Inflammatory macrophage (primary cell): ENCODE measurements around the gene PODNL1.
"Not testable (repeated sequence)": the region's sequence is repeated elsewhere in the genome, so short reads cannot be mapped to it uniquely, and the experiment has no call there.

Experiments
- DNase-seq, 2 donors: peaks; one replicate each; pipeline ENCODE4 v3.0.0-alpha.2; 2020 to 2022

PODNL1 gene

GRCh38 chr19:13923194-13923987 lies 14.8 kb downstream of the PODNL1 start:
- no peak for DNase-seq

DNA sequence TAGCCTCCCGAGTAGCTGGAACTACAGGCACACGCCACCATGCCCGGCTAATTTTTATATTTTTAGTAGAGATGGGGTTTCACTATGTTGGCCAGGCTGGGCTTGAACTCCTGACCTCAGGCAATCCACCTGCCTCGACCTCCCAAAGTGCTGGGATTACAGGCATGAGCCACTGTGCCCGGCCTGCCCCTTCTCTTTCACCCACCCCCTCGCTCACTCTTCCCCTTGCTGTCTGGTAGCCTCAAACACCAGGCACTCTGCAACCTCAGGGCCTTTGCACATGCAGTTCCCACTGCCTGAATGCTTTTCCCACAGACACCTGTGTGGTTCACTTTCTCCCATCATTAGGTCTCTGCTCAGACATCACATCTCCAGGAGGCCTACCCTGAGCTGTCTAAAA lies 16.1 kb downstream of the PODNL1 start:
- DNase-seq, result not testable (repeated sequence)

DNA sequence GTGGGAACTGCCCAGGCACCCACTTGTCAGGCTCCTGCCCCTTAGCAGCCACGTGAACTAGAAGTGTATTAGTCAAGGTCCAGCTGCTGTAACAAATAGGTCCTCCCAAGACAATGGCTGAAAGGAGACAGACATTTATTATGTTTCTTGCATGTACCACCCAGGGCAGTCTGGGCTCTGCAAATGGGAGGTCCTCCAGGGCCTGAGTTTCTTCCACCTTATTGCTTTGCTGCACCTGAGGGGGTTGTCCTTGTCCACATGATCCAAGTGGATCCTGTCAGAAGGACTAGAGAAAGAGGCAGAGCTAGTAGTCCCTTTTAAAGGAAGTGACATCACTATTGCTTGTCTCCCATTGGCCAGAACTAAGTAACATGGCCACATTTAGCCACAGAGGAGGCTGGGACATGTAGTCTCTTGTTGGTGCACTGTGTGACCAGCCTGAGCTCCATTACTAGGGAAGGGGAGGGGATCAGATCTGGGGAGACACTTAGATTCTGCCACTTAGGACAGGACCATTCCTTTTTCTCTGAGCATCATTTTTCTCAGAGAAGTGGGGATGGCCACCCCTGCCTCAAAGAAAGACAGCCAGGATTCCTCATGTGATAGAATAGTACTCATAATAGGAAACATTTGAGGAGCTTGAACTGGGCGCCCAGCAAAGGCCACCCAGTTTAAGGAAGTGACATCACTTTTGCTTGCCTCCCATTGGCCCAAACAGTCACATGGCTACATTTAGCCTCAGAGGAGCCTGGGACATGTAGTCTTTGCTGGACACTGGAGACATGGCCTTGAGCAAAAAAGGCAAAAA lies 17.1 kb downstream of the PODNL1 start:
- peak; percentile 45 to 49 for DNase-seq

DNA sequence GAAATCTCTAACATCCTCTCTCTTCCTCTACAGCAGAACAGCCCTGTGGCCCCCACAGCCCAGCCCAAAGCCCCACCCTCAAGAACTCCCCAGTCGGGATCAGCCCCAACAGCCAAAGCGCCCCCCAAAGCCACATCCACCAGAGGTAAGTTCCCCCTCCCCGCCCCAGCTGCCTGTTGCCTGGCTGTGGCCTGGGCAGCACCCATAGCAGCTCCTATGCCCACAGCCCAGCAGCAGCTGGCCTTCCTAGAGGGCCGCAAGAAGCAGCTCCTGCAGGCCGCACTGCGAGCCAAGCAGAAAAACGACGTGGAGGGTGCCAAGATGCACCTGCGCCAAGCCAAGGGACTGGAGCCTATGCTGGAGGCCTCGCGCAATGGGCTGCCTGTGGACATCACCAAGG lies 17.7 kb downstream of the PODNL1 start:
- DNase-seq, result no peak

- DNase-seq, result no peak
These were observed 19.3 kb downstream of the PODNL1 start for GRCh38 chr19:13918726-13919411.

GRCh38 chr19:13917888-13918406 lies 20.3 kb downstream of the PODNL1 start:
- no peak for DNase-seq

GRCh38 chr19:13914777-13915176 lies 23.4 kb downstream of the PODNL1 start:
- DNase-seq, result no peak

GRCh38 chr19:13913352-13913751 lies 24.9 kb downstream of the PODNL1 start:
- DNase-seq, result no peak

DNA sequence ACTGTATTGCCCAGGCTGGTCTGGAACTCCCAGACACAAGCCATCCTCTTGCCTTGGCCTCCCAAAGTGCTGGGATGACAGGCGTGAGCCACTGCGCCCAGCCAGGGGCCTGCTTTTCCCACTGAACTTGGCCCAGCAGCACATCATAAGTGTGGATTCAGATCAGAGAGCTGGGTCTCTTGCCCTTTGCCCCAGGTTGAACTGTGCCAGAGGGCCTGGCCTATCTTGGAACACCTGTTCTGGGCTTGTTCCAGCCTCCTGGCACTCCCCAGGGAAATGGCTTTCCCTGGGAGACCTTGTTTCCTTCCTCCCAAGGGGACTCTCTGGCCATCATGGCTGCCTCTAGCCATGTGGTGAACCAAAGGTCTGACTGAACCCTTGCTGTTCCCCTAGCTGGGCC lies 28.8 kb downstream of the PODNL1 start:
- no peak for DNase-seq

DNA sequence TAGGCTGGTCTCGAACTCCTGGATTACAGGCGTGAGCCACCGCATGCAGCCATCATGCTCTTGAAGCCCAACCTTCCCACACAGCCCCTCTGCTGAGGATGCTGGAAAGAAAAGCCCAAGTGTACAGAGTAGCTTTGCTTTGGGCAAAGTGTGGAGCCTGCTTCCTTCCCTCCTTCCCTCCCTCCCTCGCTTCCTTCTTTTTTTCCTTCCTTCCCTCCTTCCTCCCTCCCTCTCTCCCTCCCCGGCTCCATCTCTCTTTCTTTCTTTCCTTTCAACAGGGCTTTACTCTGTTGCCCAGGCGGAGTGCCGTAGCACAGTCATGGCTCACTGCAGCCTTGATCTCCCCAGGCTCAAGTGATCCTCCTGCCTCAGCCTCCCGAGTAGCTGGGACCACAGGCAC lies 29.5 kb downstream of the PODNL1 start:
- no peak for DNase-seq

DNA sequence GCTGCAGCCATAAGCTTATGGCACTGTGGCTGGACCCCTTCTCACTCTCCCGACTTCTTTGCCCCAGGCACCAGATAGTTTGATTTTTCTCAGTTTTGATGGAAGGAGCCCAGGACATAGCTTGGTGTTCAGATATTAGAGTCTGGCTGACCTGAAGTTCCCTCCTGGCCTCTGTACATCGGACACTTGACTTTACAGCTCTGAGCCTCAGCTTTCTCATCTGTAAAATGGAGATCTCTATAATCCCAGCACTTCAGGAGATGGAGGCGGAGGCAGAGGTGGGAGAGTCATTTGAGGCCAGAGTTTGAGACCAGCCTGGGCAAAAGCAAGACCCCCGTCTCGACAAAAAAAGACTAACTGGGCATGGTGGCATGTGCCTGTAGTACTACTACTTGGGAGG lies 31.3 kb downstream of the PODNL1 start:
- no peak for DNase-seq

- peak; percentile 4 to 14 for DNase-seq
These were observed 31.7 kb downstream of the PODNL1 start for GRCh38 chr19:13906521-13906904.

GRCh38 chr19:13905634-13906520 lies 32.3 kb downstream of the PODNL1 start, which contains the start of the genes BRME1 and CC2D1A:
TSS of gene BRME1 (minus strand) at chr19:13906117. CDS start at chr19:13904892, 1,225 bp downstream.
TSS of gene CC2D1A (plus strand) at chr19:13906201. CDS start at chr19:13906442, 241 bp downstream.
- DNase-seq, result peak; percentile 89 to 94

GRCh38 chr19:13902993-13903555 lies 35.1 kb downstream of the PODNL1 start:
- peak; percentile 32 to 37 for DNase-seq

DNA sequence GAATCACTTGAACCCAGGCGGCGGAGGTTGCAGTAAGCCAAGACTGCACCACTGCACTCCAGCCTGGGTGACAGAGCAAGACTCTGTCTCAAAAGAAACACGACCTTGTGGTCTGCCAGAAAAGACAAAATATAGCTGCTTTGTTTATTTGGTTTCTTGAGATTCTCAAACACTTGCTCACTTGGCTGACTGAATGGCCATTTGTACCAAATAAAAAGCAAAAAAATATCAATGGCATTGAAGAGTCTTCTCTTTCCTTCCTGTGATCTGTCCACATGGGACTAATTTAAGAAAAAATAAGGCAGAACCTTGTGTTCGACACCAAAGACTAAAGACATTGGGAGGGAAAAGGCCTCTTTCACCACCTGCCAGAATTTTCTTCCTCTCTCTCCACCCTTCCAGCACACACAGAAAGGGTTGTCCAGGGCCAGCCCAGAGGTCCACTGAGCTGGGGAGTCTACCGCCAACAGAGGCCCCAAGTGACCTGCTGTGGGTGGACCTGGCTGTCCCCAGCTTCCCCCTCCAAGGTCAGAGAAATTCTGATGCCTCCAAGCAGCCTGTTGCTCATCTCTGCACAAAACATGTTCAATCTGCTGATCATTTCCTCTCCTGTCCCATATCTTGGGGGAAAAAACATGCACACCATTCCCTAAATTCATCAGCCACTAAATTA lies 38.2 kb downstream of the PODNL1 start:
- DNase-seq, result peak in 1 of 2 donors; percentile 9

- DNase-seq, result no peak
These were observed 38.8 kb downstream of the PODNL1 start for GRCh38 chr19:13899393-13899792.

- no peak for DNase-seq
These were observed 42.0 kb downstream of the PODNL1 start for GRCh38 chr19:13896227-13896626.

GRCh38 chr19:13894552-13894951 lies 43.7 kb downstream of the PODNL1 start:
- no peak for DNase-seq

- no peak for DNase-seq
These were observed 45.3 kb downstream of the PODNL1 start for GRCh38 chr19:13892870-13893269.

GRCh38 chr19:13890136-13890535 lies 48.1 kb downstream of the PODNL1 start:
- no peak for DNase-seq

GRCh38 chr19:13888281-13888680 lies 49.9 kb downstream of the PODNL1 start:
- DNase-seq, result no peak
